Measurements from ENCODE around the gene ROR1. TPM values are rescaled to one million over a fixed set of nuclear protein-coding genes. Genes with fewer than 3 reads are reported as not detected.

ROR1 gene
- total and polyA plus RNA-seq, 2 donors (not counting 1 experiment from before 2014, with no cell fraction given), result 0.46 to 16.0 TPM

DNA sequence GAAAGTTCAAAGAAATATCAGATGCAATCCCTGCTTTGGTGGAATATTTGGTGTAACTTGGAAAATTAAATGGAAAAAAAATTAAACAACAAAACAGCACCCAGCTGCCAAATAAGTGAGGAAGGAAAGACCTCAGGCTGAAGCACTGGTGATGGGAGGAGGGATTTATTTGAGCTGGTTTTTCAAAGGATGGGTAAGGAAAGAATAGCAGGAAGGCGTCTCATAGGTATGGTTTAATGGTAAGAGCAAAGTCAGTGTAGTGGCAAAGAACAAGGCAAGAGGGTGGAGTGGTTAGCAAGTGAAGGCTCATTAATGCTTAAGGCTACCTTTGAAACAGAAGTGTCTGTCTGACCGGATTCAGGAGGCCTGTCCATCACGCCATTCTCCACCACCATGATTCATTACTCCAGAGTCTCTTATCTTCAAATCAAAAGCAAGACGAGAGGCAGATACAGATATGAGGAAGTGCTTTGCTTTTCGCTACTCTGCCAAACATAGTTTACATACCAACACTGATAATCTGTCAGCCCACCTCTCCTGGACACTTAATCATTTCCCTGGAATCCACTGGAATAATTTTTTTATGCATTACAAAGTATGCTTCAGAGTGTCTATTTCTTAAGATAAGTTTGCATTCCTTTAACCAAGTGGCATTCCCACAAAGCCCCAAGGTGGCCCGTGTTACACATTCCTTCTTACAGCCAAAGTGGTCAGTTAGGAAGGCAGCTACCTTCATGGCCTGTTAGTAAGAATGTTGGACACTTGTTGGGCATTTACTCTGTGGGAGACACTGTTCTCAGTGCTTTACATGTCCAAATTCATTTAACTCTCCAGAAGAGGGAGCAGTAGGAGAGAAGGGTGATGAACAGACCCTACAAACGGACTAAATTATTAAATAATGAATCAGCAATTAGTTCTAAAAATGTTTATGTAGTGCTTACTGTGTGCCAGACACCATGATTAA, 146.6 kb downstream of the ROR1 start:
- Histone ChIP-seq H2AFZ (ENCODE audit: insufficient read depth, low read depth, low read length, poor library complexity, severe bottlenecking) (no peak overlapping the region), H3K9me3 (ENCODE audit: control extremely low read depth in 1 of 3, control insufficient read depth in 2 of 3, insufficient read depth in 1 of 3, low read length in 2 of 3) (no peaks in the 10 kb centered on the region), H3K4me2 (replicated peaks; ENCODE audit: low read depth, low read length, poor library complexity, severe bottlenecking) (no peak overlapping the region), H3K4me1 (ENCODE audit: control insufficient read depth in 2 of 2, insufficient read depth in 2 of 2, low read length in 2 of 2) (no peaks in the 10 kb centered on the region), H3K9ac (ENCODE audit: low read length) (no peak overlapping the region), H3K27me3 (replicated peaks in 1 of 4; ENCODE audit: control extremely low read depth in 1 of 4, control insufficient read depth in 3 of 4, insufficient read depth in 4 of 4, low read length in 3 of 4) (no peaks in the 10 kb centered on the region), H3K79me2 (ENCODE audit: control insufficient read depth, insufficient read depth, low read length) (no peaks in the 10 kb centered on the region), H4K20me1 (ENCODE audit: control insufficient read depth, insufficient read depth, low read length, poor library complexity, severe bottlenecking) (no peaks in the 10 kb centered on the region), H3K4me3 (ENCODE audit: control extremely low read depth in 1 of 5, extremely low read depth in 1 of 5, insufficient read depth in 1 of 5, low read depth in 2 of 5, low read length in 4 of 5) (no peak overlapping the region), H3K27ac (ENCODE audit: low read length in 2 of 2) (no peak overlapping the region), H3K36me3 (replicated peaks in 1 of 2; ENCODE audit: control extremely low read depth in 1 of 2, control insufficient read depth in 1 of 2, extremely low read depth in 1 of 2, insufficient read depth in 2 of 2, low read length in 1 of 2) (no peaks in the 10 kb centered on the region)
- Mint-ChIP-seq H3K4me1 (no peaks in the 10 kb centered on the region), H3K27me3 (peaks cover 3% of the 10 kb centered on the region), H3K4me3 (no peak overlapping the region), H3K9me3 (ENCODE audit: insufficient read depth) (no peaks in the 10 kb centered on the region), H3K27ac (no peak overlapping the region)
- DNase-seq (no peak), ATAC-seq (ENCODE audit: low read depth) (no peak)
- CTCF ChIA-PET, result interaction anchor here (1.2 to 8.6 kb wide), 4 partner anchors 9 to 230 kb away, joined by 3 to 153 read pairs (median 6); partner anchors contain the start of gene ROR1
- intact Hi-C loops (cut with micrococcal nuclease), result no loop called here
- no peak for TF ChIP-seq EZH2 (IDR thresholded peaks at IDR 0.05; ENCODE audit: borderline replicate concordance, insufficient read depth, low read depth, low read length, poor library complexity, severe bottlenecking)
- TF ChIP-seq, protein P1, sequence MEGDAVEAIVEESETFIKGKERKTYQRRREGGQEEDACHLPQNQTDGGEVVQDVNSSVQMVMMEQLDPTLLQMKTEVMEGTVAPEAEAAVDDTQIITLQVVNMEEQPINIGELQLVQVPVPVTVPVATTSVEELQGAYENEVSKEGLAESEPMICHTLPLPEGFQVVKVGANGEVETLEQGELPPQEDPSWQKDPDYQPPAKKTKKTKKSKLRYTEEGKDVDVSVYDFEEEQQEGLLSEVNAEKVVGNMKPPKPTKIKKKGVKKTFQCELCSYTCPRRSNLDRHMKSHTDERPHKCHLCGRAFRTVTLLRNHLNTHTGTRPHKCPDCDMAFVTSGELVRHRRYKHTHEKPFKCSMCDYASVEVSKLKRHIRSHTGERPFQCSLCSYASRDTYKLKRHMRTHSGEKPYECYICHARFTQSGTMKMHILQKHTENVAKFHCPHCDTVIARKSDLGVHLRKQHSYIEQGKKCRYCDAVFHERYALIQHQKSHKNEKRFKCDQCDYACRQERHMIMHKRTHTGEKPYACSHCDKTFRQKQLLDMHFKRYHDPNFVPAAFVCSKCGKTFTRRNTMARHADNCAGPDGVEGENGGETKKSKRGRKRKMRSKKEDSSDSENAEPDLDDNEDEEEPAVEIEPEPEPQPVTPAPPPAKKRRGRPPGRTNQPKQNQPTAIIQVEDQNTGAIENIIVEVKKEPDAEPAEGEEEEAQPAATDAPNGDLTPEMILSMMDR (IDR thresholded peaks at IDR 0.05), result no peak
- POLR2A ChIA-PET, result no interaction called here
- WGBS (ENCODE audit: insufficient coverage), result 51% methylated on average over 2 of the region's 7 CpGs

DNA sequence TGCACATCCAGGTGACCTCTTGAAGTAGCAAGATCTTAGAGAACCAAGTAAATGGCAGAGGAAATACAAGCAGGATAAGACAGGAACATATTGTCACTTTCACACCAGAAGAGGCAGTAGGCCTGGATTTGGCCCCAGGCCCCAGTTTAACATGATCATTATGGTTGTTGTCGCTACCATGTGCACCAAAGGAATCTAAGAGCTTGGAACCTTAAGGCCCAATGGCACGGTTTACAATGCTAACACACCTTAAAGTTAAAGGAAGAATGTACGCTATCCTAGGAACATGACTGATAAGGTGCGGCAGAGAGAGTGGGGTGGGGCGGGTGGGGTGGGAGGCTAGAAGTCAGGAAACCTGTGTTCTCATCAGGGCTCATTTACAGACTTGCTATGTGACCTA, 147.5 kb downstream of the ROR1 start:
- Mint-ChIP-seq H3K27me3 (peaks cover 3% of the 10 kb centered on the region), H3K4me1 (no peaks in the 10 kb centered on the region), H3K27ac (no peak overlapping the region), H3K9me3 (ENCODE audit: insufficient read depth) (no peaks in the 10 kb centered on the region), H3K4me3 (no peak overlapping the region)
- Histone ChIP-seq H3K4me2 (replicated peaks; ENCODE audit: low read depth, low read length, poor library complexity, severe bottlenecking) (no peak overlapping the region), H3K79me2 (ENCODE audit: control insufficient read depth, insufficient read depth, low read length) (no peaks in the 10 kb centered on the region), H3K36me3 (replicated peaks in 1 of 2; ENCODE audit: control extremely low read depth in 1 of 2, control insufficient read depth in 1 of 2, extremely low read depth in 1 of 2, insufficient read depth in 2 of 2, low read length in 1 of 2) (no peaks in the 10 kb centered on the region), H3K9ac (ENCODE audit: low read length) (no peak overlapping the region), H3K27me3 (replicated peaks in 1 of 4; ENCODE audit: control extremely low read depth in 1 of 4, control insufficient read depth in 3 of 4, insufficient read depth in 4 of 4, low read length in 3 of 4) (no peaks in the 10 kb centered on the region), H3K9me3 (ENCODE audit: control extremely low read depth in 1 of 3, control insufficient read depth in 2 of 3, insufficient read depth in 1 of 3, low read length in 2 of 3) (no peaks in the 10 kb centered on the region), H3K4me1 (ENCODE audit: control insufficient read depth in 2 of 2, insufficient read depth in 2 of 2, low read length in 2 of 2) (no peaks in the 10 kb centered on the region), H4K20me1 (ENCODE audit: control insufficient read depth, insufficient read depth, low read length, poor library complexity, severe bottlenecking) (no peaks in the 10 kb centered on the region), H2AFZ (ENCODE audit: insufficient read depth, low read depth, low read length, poor library complexity, severe bottlenecking) (no peak overlapping the region), H3K27ac (ENCODE audit: low read length in 2 of 2) (no peak overlapping the region), H3K4me3 (ENCODE audit: control extremely low read depth in 1 of 5, extremely low read depth in 1 of 5, insufficient read depth in 1 of 5, low read depth in 2 of 5, low read length in 4 of 5) (no peak overlapping the region)
- intact Hi-C loops (cut with micrococcal nuclease), result no loop called here
- POLR2A ChIA-PET, result no interaction called here
- DNase-seq, result no peak
- TF ChIP-seq, protein P1 (IDR thresholded peaks at IDR 0.05), result no peak
- no peak for TF ChIP-seq EZH2 (IDR thresholded peaks at IDR 0.05; ENCODE audit: borderline replicate concordance, insufficient read depth, low read depth, low read length, poor library complexity, severe bottlenecking)
- CTCF ChIA-PET, result interaction anchor here (3.1 kb wide), 1 partner anchor 230 kb away, joined by 8 read pairs; no protein-coding TSS in a partner anchor
- 86% methylated on average over 3 of the region's 5 CpGs for WGBS (ENCODE audit: insufficient coverage)
- no peak for ATAC-seq (ENCODE audit: low read depth)
